ENCODE data around the gene XPO5.
"Not testable (repeated sequence)": the region's sequence is repeated elsewhere in the genome, so short reads cannot be mapped to it uniquely, and the experiment has no call there.

XPO5 gene

GRCh38 chr6:43575772-43576551, at the start of gene XPO5, which contains the start of gene POLH:
TSS of gene XPO5 (minus strand) at chr6:43576038. CDS start at chr6:43575864, 174 bp downstream.
TSS of gene POLH (plus strand) at chr6:43576185. CDS start at chr6:43582320, 6,135 bp downstream.
- peak; percentile 92 to 93 for DNase-seq

GRCh38 chr6:43625393-43625992, 49.7 kb upstream of the XPO5 start:
- DNase-seq = no peak

GRCh38 chr6:43624786-43625288, 49.0 kb upstream of the XPO5 start:
- DNase-seq = no peak

GRCh38 chr6:43623880-43624785, 48.3 kb upstream of the XPO5 start:
- no peak for DNase-seq

- no peak for DNase-seq
Measured at GRCh38 chr6:43622541-43622940, 46.7 kb upstream of the XPO5 start.

GRCh38 chr6:43621836-43622180, 46.0 kb upstream of the XPO5 start:
- no peak for DNase-seq

GRCh38 chr6:43621078-43621835, 45.4 kb upstream of the XPO5 start:
- no peak for DNase-seq

GRCh38 chr6:43616725-43617472, 41.1 kb upstream of the XPO5 start:
- DNase-seq = no peak

GRCh38 chr6:43614396-43614730, 38.5 kb upstream of the XPO5 start:
- DNase-seq = no peak

- DNase-seq = no peak
Measured at GRCh38 chr6:43613721-43614395, 38.0 kb upstream of the XPO5 start.

GRCh38 chr6:43610431-43610830, 34.6 kb upstream of the XPO5 start:
- DNase-seq = no peak

GRCh38 chr6:43609402-43609801, 33.6 kb upstream of the XPO5 start:
- DNase-seq = no peak

- no peak for DNase-seq
Measured at GRCh38 chr6:43608807-43609206, 33.0 kb upstream of the XPO5 start.

- peak; percentile 38 to 63 for DNase-seq
Measured at GRCh38 chr6:43608310-43608763, 32.5 kb upstream of the XPO5 start.

GRCh38 chr6:43606019-43606418, 30.2 kb upstream of the XPO5 start:
- no peak for DNase-seq

GRCh38 chr6:43604174-43604573, 28.3 kb upstream of the XPO5 start:
- DNase-seq = no peak

GRCh38 chr6:43600595-43600994, 24.8 kb upstream of the XPO5 start:
- no peak for DNase-seq

GRCh38 chr6:43593938-43594337, 18.1 kb upstream of the XPO5 start:
- DNase-seq = no peak

- DNase-seq = not testable (repeated sequence)
Measured at GRCh38 chr6:43589564-43589963, 13.7 kb upstream of the XPO5 start.

- DNase-seq = no peak
Measured at GRCh38 chr6:43588194-43588593, 12.4 kb upstream of the XPO5 start.

All from CD4-positive, alpha-beta T cell treated with Interferon alpha-2 for 1 hour (primary cell).